Measurements from ENCODE around the gene KRT20.

DNA sequence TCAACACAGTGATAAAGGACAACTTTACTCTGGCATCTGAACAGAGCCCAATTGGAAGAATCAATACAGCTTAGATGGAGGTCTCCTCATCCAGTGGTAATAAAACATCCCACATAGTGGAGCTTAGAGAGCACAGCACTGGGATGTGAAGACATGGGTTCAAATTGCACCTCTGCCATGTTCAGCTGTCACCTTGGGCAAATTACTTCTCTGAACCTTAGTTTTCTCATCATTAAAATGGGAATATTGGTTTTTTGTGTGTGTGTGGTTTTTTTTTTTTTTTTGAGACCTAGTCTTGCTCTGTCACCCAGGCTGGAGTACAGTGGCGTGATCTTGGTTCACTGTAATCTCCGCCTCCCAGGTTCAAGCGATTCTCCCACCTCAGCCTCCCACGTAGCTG is 49.0 kb downstream of the KRT20 start:
- TF ChIP-seq EZH2 (IDR thresholded peaks at IDR 0.05; ENCODE audit: insufficient read depth, poor library complexity, severe bottlenecking): no peak
- TF ChIP-seq EZH2phosphoT487 (IDR thresholded peaks at IDR 0.05; ENCODE audit: insufficient read depth, low read depth): no peak

Measured in GM23248 (cell line).